PC-3 (cell line): ENCODE measurements around the gene EXOC6B. TPM values are rescaled to one million over a fixed set of nuclear protein-coding genes. Genes with fewer than 3 reads are reported as not detected.

ENCODE experiments used
- ATAC-seq: fragments of 200-7000 bp; cut with Tn5 transposase; 2 replicates; pipeline ENCODE4 v1.9.1; 2020; ENCODE audit warnings: mild to moderate bottlenecking, moderate library complexity
- BruUV-seq: library from RNA; stranded (reverse); fragments of 400-500 nt; replicated peaks from 2 replicates; lab custom pipeline; 2021; lab: Mats Ljungman, UMichigan
- CTCF ChIA-PET: fragments of 300-600 bp; sonication (Branson Sonifier 250); formaldehyde crosslinking; loops from one replicate; lab custom pipeline; 2022; ENCODE audit warnings: antibody characterized with exemption; lab: Charles Lee
- POLR2A ChIA-PET: fragments of 300-600 bp; sonication (Branson Sonifier 250); formaldehyde crosslinking; loops from one replicate; lab custom pipeline; 2022; ENCODE audit warnings: antibody characterized with exemption; ENCODE audit not compliant: unreplicated experiment; lab: Charles Lee
- DNase-seq: peaks from one replicate; pipeline ENCODE4 v3.0.0-alpha.2; 2015
- H2AFZ ChIP-seq: fragments of 300-600 bp; sonication (generic); 2 replicates; pipeline ENCODE4 v1.6.0; 2016; ENCODE audit warnings: antibody characterized with exemption, low read length
- H3F3A ChIP-seq: fragments of 300-600 bp; sonication (generic); one replicate; pipeline ENCODE4 v1.6.0; 2017; ENCODE audit warnings: antibody characterized with exemption, low read length, control low read depth, mild to moderate bottlenecking; ENCODE audit not compliant: unreplicated experiment
- H3K27ac ChIP-seq: fragments of 300-600 bp; sonication (generic); 2 replicates; pipeline ENCODE4 v1.5.1; 2016; ENCODE audit warnings: mild to moderate bottlenecking, low read length
- H3K27me3 ChIP-seq: fragments of 300-600 bp; sonication (generic); 2 replicates; pipeline ENCODE4 v1.6.1; 2016; ENCODE audit warnings: low read length, mixed read lengths
- H3K36me3 ChIP-seq: fragments of 300-600 bp; sonication (generic); 2 replicates; pipeline ENCODE4 v1.6.1; 2016; ENCODE audit warnings: low read depth, mixed run types, low read length, mixed read lengths
- H3K4me1 ChIP-seq: fragments of 300-600 bp; sonication (generic); 2 replicates; pipeline ENCODE4 v1.5.1; 2016; ENCODE audit warnings: low read length; ENCODE audit not compliant: insufficient read depth
- H3K4me2 ChIP-seq: fragments of 300-600 bp; sonication (generic); 2 replicates; pipeline ENCODE4 v1.6.0; 2016; ENCODE audit warnings: low read length
- H3K4me3 ChIP-seq: fragments of 300-600 bp; sonication (generic); 2 replicates; pipeline ENCODE4 v1.5.1; 2016; ENCODE audit warnings: mild to moderate bottlenecking, low read length, mixed read lengths
- H3K79me2 ChIP-seq: fragments of 300-600 bp; sonication (generic); 2 replicates; pipeline ENCODE4 v1.6.1; 2017; ENCODE audit warnings: low read length, mixed read lengths
- H3K9ac ChIP-seq: fragments of 300-600 bp; sonication (generic); 2 replicates; pipeline ENCODE4 v1.6.0; 2016; ENCODE audit warnings: mild to moderate bottlenecking, low read length
- H3K9me2 ChIP-seq: fragments of 300-600 bp; sonication (generic); replicated peaks from 2 replicates; pipeline ENCODE4 v1.6.1; 2016; ENCODE audit warnings: mixed run types, low read length, mixed read lengths
- H3K9me3 ChIP-seq: fragments of 300-600 bp; sonication (generic); 2 replicates; pipeline ENCODE4 v1.6.1; 2016; ENCODE audit warnings: low read length, mixed read lengths
- H4K20me1 ChIP-seq: fragments of 300-600 bp; sonication (generic); 2 replicates; pipeline ENCODE4 v1.6.1; 2016; ENCODE audit warnings: low read length, mixed read lengths
- EZH2 ChIP-seq: fragments of 300-600 bp; sonication (generic); IDR thresholded peaks from one replicate; pipeline ENCODE4 v1.6.1; 2017; ENCODE audit warnings: antibody characterized with exemption, mild to moderate bottlenecking, low read length; ENCODE audit not compliant: unreplicated experiment
- EZH2phosphoT487 ChIP-seq: fragments of 300-600 bp; sonication (generic); IDR thresholded peaks from 2 replicates; pipeline ENCODE4 v1.6.1; 2018; ENCODE audit warnings: mild to moderate bottlenecking, antibody characterized with exemption, low read length, borderline replicate concordance
- intact Hi-C: fragments of 100-400 bp; cut with micrococcal nuclease; formaldehyde crosslinking; loops from 2 replicates; pipeline ENCODE4 v1.9.0; 2023
- total RNA-seq: library from RNA; depleted of rRNA; stranded (reverse); fragments of >200 nt; gene quantifications from 2 replicates; pipeline ENCODE4 v1.2.3, GENCODE V29; 2014
- TF ChIP-seq, protein P1 (sequence below): fragments of 300-600 bp; sonication (generic); conservative IDR thresholded peaks from 2 replicates; pipeline ENCODE4 v1.5.1; 2017; ENCODE audit warnings: antibody characterized with exemption, low read depth, mild to moderate bottlenecking, low read length

EXOC6B gene
- total RNA-seq, 1 experiment from 2014 or later, result 13.9 TPM

DNA sequence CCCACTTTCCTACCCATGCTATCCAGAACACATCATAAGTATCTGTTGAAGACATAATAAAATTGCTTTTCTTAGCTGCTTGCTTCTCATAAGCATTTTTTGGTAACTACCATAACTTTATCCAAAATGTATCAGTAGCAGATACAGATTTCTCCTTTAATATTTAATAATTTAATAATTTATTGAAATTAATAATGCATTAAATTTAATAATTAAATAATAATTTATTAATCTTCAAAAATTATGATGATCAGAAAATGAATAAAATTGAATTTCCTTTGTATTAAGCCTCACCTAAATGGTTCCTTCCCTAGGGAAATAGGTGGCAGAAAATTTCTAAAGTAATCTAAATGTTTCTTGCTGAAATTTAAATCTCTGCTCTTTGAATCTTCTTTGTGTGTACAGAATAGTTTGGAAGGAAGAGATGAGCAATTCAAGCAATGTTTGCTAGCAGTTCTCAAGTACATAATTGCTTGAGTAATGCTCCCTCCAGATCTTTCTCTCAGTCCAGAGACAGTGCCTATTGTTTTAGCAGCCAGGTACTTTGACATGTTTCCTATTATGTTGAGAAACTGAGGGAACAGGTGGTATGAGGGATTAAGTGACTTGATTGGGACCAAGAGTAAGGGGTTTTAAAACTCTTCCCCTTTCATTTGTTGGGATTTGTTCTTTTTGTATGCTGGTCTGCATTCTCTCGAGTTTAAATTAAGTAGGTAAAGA lies 555.1 kb downstream of the EXOC6B start:
- H3K4me3 ChIP-seq, result no peak overlapping the region
- H2AFZ ChIP-seq, result no peak overlapping the region
- no peaks in the 10 kb centered on the region for H3K9me3 ChIP-seq
- H4K20me1 ChIP-seq, result no peaks in the 10 kb centered on the region
- no TSS peak for BruUV-seq
- intact Hi-C loops, result no loop called here
- no peak for TF ChIP-seq EZH2phosphoT487
- TF ChIP-seq, protein P1, sequence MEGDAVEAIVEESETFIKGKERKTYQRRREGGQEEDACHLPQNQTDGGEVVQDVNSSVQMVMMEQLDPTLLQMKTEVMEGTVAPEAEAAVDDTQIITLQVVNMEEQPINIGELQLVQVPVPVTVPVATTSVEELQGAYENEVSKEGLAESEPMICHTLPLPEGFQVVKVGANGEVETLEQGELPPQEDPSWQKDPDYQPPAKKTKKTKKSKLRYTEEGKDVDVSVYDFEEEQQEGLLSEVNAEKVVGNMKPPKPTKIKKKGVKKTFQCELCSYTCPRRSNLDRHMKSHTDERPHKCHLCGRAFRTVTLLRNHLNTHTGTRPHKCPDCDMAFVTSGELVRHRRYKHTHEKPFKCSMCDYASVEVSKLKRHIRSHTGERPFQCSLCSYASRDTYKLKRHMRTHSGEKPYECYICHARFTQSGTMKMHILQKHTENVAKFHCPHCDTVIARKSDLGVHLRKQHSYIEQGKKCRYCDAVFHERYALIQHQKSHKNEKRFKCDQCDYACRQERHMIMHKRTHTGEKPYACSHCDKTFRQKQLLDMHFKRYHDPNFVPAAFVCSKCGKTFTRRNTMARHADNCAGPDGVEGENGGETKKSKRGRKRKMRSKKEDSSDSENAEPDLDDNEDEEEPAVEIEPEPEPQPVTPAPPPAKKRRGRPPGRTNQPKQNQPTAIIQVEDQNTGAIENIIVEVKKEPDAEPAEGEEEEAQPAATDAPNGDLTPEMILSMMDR, result no peak
- TF ChIP-seq EZH2, result no peak
- H3K4me2 ChIP-seq, result no peak overlapping the region
- no peaks in the 10 kb centered on the region for H3K27me3 ChIP-seq
- no peak for DNase-seq
- no peaks in the 10 kb centered on the region for H3F3A ChIP-seq
- H3K4me1 ChIP-seq, result no peaks in the 10 kb centered on the region
- no peak for ATAC-seq
- H3K9ac ChIP-seq, result no peak overlapping the region
- POLR2A ChIA-PET, result no interaction called here
- no peaks in the 10 kb centered on the region for H3K36me3 ChIP-seq
- CTCF ChIA-PET, result no interaction called here
- no peaks in the 10 kb centered on the region for H3K79me2 ChIP-seq
- H3K9me2 ChIP-seq, result no peaks in the 10 kb centered on the region
- H3K27ac ChIP-seq, result no peak overlapping the region

DNA sequence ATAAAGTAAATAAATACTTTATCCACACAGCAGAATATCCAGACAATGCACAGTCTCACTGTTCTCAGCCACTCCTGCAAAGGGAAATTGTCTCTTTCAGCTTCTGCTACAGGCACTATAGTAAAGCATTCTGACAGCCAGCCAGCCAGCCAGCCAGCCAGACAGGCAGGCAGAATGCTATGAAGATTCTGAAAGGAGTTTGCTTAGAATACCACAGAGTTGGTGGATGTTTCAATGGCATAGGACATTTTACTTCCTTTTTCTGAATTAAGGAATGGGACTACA lies 562.1 kb downstream of the EXOC6B start:
- no TSS peak for BruUV-seq
- Histone ChIP-seq H2AFZ (no peak overlapping the region), H3K4me1 (peaks cover 13% of the 10 kb centered on the region), H3K9me2 (no peaks in the 10 kb centered on the region), H3K9me3 (no peaks in the 10 kb centered on the region), H3K27me3 (no peaks in the 10 kb centered on the region), H3K4me2 (peak overlapping the region; percentile 23), H3K79me2 (no peaks in the 10 kb centered on the region), H3K27ac (peak overlapping the region; percentile 21; the same call in 1 of the 2 replicates), H3K9ac (no peak overlapping the region), H3K4me3 (no peak overlapping the region), H4K20me1 (no peaks in the 10 kb centered on the region), H3K36me3 (no peaks in the 10 kb centered on the region), H3F3A (no peaks in the 10 kb centered on the region)
- DNase-seq (no peak), ATAC-seq (peak; percentile 90)
- TF ChIP-seq EZH2phosphoT487 (no peak), EZH2 (no peak)
- TF ChIP-seq, protein P1, result no peak
- intact Hi-C loops, result no loop called here
- ChIA-PET CTCF (no interaction called here), POLR2A (no interaction called here)

DNA sequence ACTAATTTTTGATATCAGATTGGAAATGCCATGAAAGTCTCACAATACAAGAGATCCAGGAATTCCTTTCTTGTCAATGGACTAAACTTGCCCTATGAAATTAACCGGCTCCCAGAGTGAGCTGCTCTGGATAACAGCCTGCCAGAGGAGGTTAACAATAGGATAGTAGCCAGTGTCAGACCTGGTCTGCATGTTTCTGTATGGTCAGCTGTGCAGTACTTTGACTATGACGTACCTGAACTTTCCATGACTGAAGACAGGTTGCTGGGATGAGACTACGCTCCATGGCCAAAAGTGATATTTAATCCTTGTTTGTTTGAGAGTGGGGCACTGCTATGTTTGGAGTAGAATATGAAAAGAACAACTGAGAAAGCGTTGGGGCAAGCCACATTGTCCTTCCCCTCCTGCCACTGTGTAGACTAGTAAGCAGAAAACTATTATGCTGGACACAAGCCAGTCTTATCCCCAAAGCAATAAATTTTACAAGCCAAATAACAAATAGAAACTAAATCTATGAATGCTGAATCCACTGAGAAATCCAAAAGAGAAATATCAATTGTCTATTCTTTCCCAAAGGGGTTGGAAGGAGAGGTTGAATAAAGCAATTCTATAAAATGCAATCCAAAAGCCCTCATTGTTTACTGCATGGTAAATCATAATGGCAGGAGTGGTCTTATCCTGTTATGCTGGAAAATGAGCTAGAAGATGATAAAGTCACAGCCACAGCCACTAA lies 562.6 kb downstream of the EXOC6B start:
- H4K20me1 ChIP-seq, result no peaks in the 10 kb centered on the region
- H3K9me3 ChIP-seq, result no peaks in the 10 kb centered on the region
- H3K79me2 ChIP-seq, result no peaks in the 10 kb centered on the region
- H3K36me3 ChIP-seq, result no peaks in the 10 kb centered on the region
- H2AFZ ChIP-seq, result no peak overlapping the region
- H3K4me3 ChIP-seq, result no peak overlapping the region
- intact Hi-C loops, result no loop called here
- no peaks in the 10 kb centered on the region for H3K27me3 ChIP-seq
- ATAC-seq, result peak; percentile 81
- CTCF ChIA-PET, result no interaction called here
- H3K9ac ChIP-seq, result no peak overlapping the region
- POLR2A ChIA-PET, result no interaction called here
- peaks cover 13% of the 10 kb centered on the region for H3K4me1 ChIP-seq
- no TSS peak for BruUV-seq
- peak overlapping the region; percentile 23 for H3K4me2 ChIP-seq
- H3F3A ChIP-seq, result no peaks in the 10 kb centered on the region
- H3K9me2 ChIP-seq, result no peaks in the 10 kb centered on the region
- DNase-seq, result peak; percentile 61
- TF ChIP-seq, protein P1, result no peak
- TF ChIP-seq EZH2phosphoT487, result no peak
- no peak for TF ChIP-seq EZH2
- no peak overlapping the region for H3K27ac ChIP-seq
